B cell (primary cell): ENCODE results near the gene TRIO.

Experiments
- EZH2 ChIP-seq: IDR thresholded peaks from 2 replicates; pipeline ENCODE4 v1.6.1; 2012; ENCODE audit warnings: borderline replicate concordance, low read depth, mild to moderate bottlenecking, moderate library complexity, low read length; ENCODE audit not compliant: insufficient read depth, poor library complexity, severe bottlenecking
- TF ChIP-seq, protein P1 (sequence below): fragments of 200-600 bp; IDR thresholded peaks from one replicate; pipeline ENCODE4 v1.8.0; 2022; ENCODE audit warnings: antibody characterized with exemption, mild to moderate bottlenecking

GRCh38 chr5:14513266-14513665 is 370.1 kb downstream of the TRIO start:
- TF ChIP-seq, protein P1, sequence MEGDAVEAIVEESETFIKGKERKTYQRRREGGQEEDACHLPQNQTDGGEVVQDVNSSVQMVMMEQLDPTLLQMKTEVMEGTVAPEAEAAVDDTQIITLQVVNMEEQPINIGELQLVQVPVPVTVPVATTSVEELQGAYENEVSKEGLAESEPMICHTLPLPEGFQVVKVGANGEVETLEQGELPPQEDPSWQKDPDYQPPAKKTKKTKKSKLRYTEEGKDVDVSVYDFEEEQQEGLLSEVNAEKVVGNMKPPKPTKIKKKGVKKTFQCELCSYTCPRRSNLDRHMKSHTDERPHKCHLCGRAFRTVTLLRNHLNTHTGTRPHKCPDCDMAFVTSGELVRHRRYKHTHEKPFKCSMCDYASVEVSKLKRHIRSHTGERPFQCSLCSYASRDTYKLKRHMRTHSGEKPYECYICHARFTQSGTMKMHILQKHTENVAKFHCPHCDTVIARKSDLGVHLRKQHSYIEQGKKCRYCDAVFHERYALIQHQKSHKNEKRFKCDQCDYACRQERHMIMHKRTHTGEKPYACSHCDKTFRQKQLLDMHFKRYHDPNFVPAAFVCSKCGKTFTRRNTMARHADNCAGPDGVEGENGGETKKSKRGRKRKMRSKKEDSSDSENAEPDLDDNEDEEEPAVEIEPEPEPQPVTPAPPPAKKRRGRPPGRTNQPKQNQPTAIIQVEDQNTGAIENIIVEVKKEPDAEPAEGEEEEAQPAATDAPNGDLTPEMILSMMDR: no peak
- no peak for TF ChIP-seq EZH2
